ENCODE results near the gene ODF4. TPM values are rescaled to one million over a fixed set of nuclear protein-coding genes. Genes with fewer than 3 reads are reported as not detected.
"Not testable (repeated sequence)": the region's sequence is repeated elsewhere in the genome, so short reads cannot be mapped to it uniquely, and the experiment has no call there.

ODF4 gene
- total and polyA plus RNA-seq, 2 donors from 2014 or later = not detected

DNA sequence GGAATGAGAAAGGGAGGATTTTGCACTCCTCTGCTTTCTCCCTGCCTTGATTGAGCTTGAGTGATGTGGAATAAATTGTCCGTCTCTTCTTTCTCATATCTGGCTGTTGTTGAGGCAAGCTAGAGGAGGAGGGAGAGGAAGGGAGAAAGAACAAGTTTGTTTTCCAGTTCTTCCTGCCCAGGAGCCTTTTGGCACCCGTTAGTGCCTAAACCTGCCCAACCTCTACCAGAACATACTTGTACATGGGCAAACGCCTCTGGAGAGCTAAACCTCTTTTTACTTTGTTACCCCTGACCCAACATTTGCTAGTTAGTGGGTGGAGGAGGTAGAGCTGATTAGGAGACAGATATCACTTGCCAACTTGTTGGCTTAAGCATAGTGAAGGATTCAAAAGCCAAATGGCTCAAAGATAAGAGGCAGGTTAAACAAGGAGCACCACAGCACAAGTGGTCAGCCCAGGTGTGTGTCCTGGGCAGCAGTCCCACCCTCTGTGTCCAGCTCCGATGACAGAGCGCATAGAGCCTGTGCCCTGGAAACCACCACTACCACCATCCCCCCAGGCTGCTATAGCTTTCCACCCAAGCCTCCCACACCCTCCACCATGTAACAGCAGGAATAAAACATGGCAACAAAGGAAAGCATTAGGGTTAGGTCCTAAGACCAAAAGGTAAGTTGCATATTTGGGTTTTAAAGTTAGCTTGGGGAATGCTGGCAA, 6.5 kb downstream of the ODF4 start:
- no peak for DNase-seq
- no peak overlapping the region for H3K4me3 ChIP-seq (ENCODE audit: low read length in 3 of 3)
- no peak overlapping the region for H3K9ac ChIP-seq (ENCODE audit: low read length in 3 of 3)
- TF ChIP-seq, protein P1, sequence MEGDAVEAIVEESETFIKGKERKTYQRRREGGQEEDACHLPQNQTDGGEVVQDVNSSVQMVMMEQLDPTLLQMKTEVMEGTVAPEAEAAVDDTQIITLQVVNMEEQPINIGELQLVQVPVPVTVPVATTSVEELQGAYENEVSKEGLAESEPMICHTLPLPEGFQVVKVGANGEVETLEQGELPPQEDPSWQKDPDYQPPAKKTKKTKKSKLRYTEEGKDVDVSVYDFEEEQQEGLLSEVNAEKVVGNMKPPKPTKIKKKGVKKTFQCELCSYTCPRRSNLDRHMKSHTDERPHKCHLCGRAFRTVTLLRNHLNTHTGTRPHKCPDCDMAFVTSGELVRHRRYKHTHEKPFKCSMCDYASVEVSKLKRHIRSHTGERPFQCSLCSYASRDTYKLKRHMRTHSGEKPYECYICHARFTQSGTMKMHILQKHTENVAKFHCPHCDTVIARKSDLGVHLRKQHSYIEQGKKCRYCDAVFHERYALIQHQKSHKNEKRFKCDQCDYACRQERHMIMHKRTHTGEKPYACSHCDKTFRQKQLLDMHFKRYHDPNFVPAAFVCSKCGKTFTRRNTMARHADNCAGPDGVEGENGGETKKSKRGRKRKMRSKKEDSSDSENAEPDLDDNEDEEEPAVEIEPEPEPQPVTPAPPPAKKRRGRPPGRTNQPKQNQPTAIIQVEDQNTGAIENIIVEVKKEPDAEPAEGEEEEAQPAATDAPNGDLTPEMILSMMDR (IDR thresholded peaks at IDR 0.05; ENCODE audit: borderline replicate concordance, extremely low read depth, insufficient read depth) = no peak
- no peaks in the 10 kb centered on the region for H3K27me3 ChIP-seq (ENCODE audit: control insufficient read depth, insufficient read depth, low read length)
- intact Hi-C loops (cut with DNase I) = no loop called here
- no peaks in the 10 kb centered on the region for H3K9me3 ChIP-seq (ENCODE audit: control insufficient read depth in 2 of 3, insufficient read depth in 1 of 3, low read length in 3 of 3)
- no peak overlapping the region for H3K27ac ChIP-seq (ENCODE audit: low read depth in 2 of 2, low read length in 2 of 2)
- H3K36me3 ChIP-seq (ENCODE audit: control insufficient read depth in 2 of 3, insufficient read depth in 3 of 3, low read length in 3 of 3) = no peaks in the 10 kb centered on the region
- no peak for FAIRE-seq
- no peaks in the 10 kb centered on the region for H3K4me1 ChIP-seq (ENCODE audit: control insufficient read depth in 2 of 3, insufficient read depth in 2 of 3, low read depth in 1 of 3, low read length in 3 of 3)

DNA sequence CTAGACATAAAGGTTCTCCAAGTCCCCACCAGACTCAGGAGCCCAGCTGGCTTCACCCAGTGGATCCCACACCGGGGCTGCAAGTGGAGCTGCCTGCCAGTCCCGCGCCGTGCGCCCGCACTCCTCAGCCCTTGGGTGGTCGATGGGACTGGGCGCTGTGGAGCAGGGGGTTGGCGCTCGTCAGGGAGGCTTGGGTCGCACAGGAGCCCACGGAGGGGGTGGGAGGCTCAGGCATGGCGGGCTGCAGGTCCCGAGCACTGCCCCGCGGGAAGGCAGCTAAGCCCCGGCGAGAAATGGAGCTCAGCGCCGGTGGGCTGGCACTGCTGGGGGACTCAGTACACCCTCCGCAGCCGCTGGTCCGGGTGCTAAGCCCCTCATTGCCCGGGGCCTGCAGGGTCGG, 7.4 kb downstream of the ODF4 start:
- FAIRE-seq; H3K27me3 ChIP-seq (ENCODE audit: control insufficient read depth, insufficient read depth, low read length); H3K9me3 ChIP-seq (ENCODE audit: control insufficient read depth in 2 of 3, insufficient read depth in 1 of 3, low read length in 3 of 3); H3K27ac ChIP-seq (ENCODE audit: low read depth in 2 of 2, low read length in 2 of 2); H3K36me3 ChIP-seq (ENCODE audit: control insufficient read depth in 2 of 3, insufficient read depth in 3 of 3, low read length in 3 of 3); H3K4me3 ChIP-seq (ENCODE audit: low read length in 3 of 3); intact Hi-C loops (cut with DNase I); H3K9ac ChIP-seq (ENCODE audit: low read length in 3 of 3); H3K4me1 ChIP-seq (ENCODE audit: control insufficient read depth in 2 of 3, insufficient read depth in 2 of 3, low read depth in 1 of 3, low read length in 3 of 3); DNase-seq: not testable (repeated sequence)

DNA sequence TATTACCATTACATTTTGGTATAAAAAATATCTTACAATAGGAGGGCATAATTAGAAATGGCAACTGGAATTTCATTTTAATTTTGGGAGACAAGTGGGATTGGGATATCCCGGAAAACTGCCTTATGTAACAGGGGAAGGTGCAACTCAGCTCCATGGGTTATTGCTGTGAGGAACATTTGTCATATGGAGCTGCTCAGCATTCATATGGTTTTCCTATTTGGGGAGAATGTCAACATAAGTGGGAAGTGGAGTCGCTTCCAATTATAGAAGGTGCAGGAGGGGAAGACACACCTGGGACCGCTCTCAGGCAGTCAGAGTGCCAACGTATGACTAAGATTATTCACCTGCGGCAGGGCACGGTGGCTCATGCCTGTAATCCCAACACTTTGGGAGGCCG, 10.7 kb downstream of the ODF4 start:
- no peaks in the 10 kb centered on the region for H3K4me1 ChIP-seq (ENCODE audit: control insufficient read depth in 2 of 3, insufficient read depth in 2 of 3, low read depth in 1 of 3, low read length in 3 of 3)
- intact Hi-C loops (cut with DNase I) = no loop called here
- no peaks in the 10 kb centered on the region for H3K9me3 ChIP-seq (ENCODE audit: control insufficient read depth in 2 of 3, insufficient read depth in 1 of 3, low read length in 3 of 3)
- no peak for FAIRE-seq
- no peak for DNase-seq
- H3K4me3 ChIP-seq (ENCODE audit: low read length in 3 of 3) = no peak overlapping the region
- no peaks in the 10 kb centered on the region for H3K27me3 ChIP-seq (ENCODE audit: control insufficient read depth, insufficient read depth, low read length)
- H3K36me3 ChIP-seq (ENCODE audit: control insufficient read depth in 2 of 3, insufficient read depth in 3 of 3, low read length in 3 of 3) = no peaks in the 10 kb centered on the region
- no peak overlapping the region for H3K27ac ChIP-seq (ENCODE audit: low read depth in 2 of 2, low read length in 2 of 2)
- TF ChIP-seq, protein P1 (IDR thresholded peaks at IDR 0.05; ENCODE audit: borderline replicate concordance, extremely low read depth, insufficient read depth) = no peak
- H3K9ac ChIP-seq (ENCODE audit: low read length in 3 of 3) = no peak overlapping the region

DNA sequence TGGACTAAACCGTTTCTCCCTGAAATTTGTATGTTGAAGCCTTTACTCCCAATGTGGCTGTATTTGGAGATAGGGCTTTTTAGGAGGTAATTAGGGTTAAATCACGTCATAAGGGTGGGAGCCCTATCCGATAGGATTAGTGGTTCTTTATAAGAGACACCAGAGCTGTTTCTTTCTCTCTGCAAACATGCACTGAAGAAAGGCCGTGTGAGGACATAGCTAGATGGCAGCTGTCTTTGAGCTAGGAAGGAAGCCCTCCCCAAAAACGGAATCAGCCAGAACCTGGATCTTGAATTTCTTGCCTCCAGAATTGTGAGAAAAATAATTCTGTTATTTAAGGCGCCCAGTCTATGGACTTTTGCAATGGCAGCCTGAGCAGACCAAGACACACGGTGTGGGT, 14.1 kb downstream of the ODF4 start:
- Histone ChIP-seq H3K9ac (ENCODE audit: low read length in 3 of 3) (no peak overlapping the region), H3K36me3 (ENCODE audit: control insufficient read depth in 2 of 3, insufficient read depth in 3 of 3, low read length in 3 of 3) (no peaks in the 10 kb centered on the region), H3K9me3 (ENCODE audit: control insufficient read depth in 2 of 3, insufficient read depth in 1 of 3, low read length in 3 of 3) (no peaks in the 10 kb centered on the region), H3K27me3 (ENCODE audit: control insufficient read depth, insufficient read depth, low read length) (no peaks in the 10 kb centered on the region), H3K4me1 (ENCODE audit: control insufficient read depth in 2 of 3, insufficient read depth in 2 of 3, low read depth in 1 of 3, low read length in 3 of 3) (no peaks in the 10 kb centered on the region), H3K4me3 (ENCODE audit: low read length in 3 of 3) (no peak overlapping the region), H3K27ac (ENCODE audit: low read depth in 2 of 2, low read length in 2 of 2) (no peak overlapping the region)
- FAIRE-seq = no peak
- DNase-seq = no peak
- intact Hi-C loops (cut with DNase I) = no loop called here
- TF ChIP-seq, protein P1 (IDR thresholded peaks at IDR 0.05; ENCODE audit: borderline replicate concordance, extremely low read depth, insufficient read depth) = no peak
